HepG2 (cell line): ENCODE results near the gene ZNF813. TPM values are rescaled to one million over a fixed set of nuclear protein-coding genes. Genes with fewer than 3 reads are reported as not detected.
"Not testable (repeated sequence)": the region's sequence is repeated elsewhere in the genome, so short reads cannot be mapped to it uniquely, and the experiment has no call there.

Experiments used
- AHDC1 ChIP-seq: sonication (generic); formaldehyde crosslinking; IDR thresholded peaks from 2 replicates; pipeline ENCODE4 v1.5.1; 2020; ENCODE audit warnings: mild to moderate bottlenecking, missing genetic modification reagents, borderline replicate concordance
- ARID5B ChIP-seq: IDR thresholded peaks from 2 replicates; pipeline ENCODE4 v1.4.0; 2020; ENCODE audit warnings: mild to moderate bottlenecking, missing genetic modification reagents
- GATAD2A ChIP-seq: IDR thresholded peaks from 2 replicates; pipeline ENCODE4 v1.6.1; 2016
- HOXA3 ChIP-seq: sonication (generic); formaldehyde crosslinking; IDR thresholded peaks from 2 replicates; pipeline ENCODE4 v1.5.0; 2020; ENCODE audit warnings: missing genetic modification reagents
- LCORL ChIP-seq, 2 experiments: fragments of 450-650 bp in 1 of 2; sonication (generic) in 1 of 2; formaldehyde crosslinking in 1 of 2; IDR thresholded peaks; 2 replicates each; pipeline versions ENCODE4 v1.5.0 to v1.6.1; 2017 to 2020; ENCODE audit warnings: antibody characterized with exemption in 1 of 2, missing genetic modification reagents in 1 of 2
- PAXIP1 ChIP-seq: sonication (generic); formaldehyde crosslinking; conservative IDR thresholded peaks from 2 replicates; pipeline ENCODE4 v1.4.0; 2020; ENCODE audit warnings: mild to moderate bottlenecking, missing genetic modification reagents, moderate library complexity
- RXRB ChIP-seq: IDR thresholded peaks from 2 replicates; pipeline ENCODE4 v1.6.1; 2016; ENCODE audit warnings: borderline replicate concordance, missing genetic modification reagents, missing compliant biosample characterization
- YY1 ChIP-seq: IDR thresholded peaks from 2 replicates; pipeline ENCODE4 v1.6.1; 2011; ENCODE audit warnings: low read length, low read depth, moderate library complexity, mild to moderate bottlenecking; ENCODE audit not compliant: insufficient read depth, insufficient replicate concordance
- polyA plus RNA-seq, 8 experiments: library from polyadenylated mRNA; depleted of rRNA in 3 of 8; stranded (reverse) in 7 of 8; unstranded in 1 of 8; fragments of >200 nt; fragmentation: Illumina TruSeq in 4 of 8; extraction: Trizol in 4 of 8; gene quantifications; 2 replicates each; pipeline versions ENCODE4 v1.2.1 to v1.2.3, GENCODE V29; 2011 to 2016; ENCODE audit warnings: low read depth in 4 of 8, missing spikeins in 1 of 8, mixed read lengths in 1 of 8; ENCODE audit not compliant: insufficient read depth in 1 of 8
- total RNA-seq, 5 experiments: library from RNA; depleted of rRNA; stranded (reverse); fragments of >200 nt; fragmentation: Illumina TruSeq; extraction: Trizol; gene quantifications; 2 replicates each; pipeline ENCODE4 v1.2.3, GENCODE V29; 2016; ENCODE audit warnings: low read depth in 1 of 5

Gene ZNF813
- total and polyA plus RNA-seq, 2 of the 13 experiments (the other 11 are each of a cell fraction or from before 2014, with no cell fraction given): 2.1 to 8.9 TPM

GRCh38 chr19:53420520-53421315, 46.8 kb upstream of the ZNF813 start (continued):
- peak; percentile 60 for TF ChIP-seq PAXIP1 (CRISPR knock-in tag)
- TF ChIP-seq RXRB (CRISPR knock-in tag): peak; percentile 19; the same call in 1 of the 2 replicates
- TF ChIP-seq AHDC1 (CRISPR knock-in tag): peak; percentile 50; the same call in 1 of the 2 replicates
- TF ChIP-seq LCORL (IDR thresholded peaks at IDR 0.05): not testable (repeated sequence)
- TF ChIP-seq LCORL (CRISPR knock-in tag; IDR thresholded peaks at IDR 0.05): peak; percentile 68
- peak; percentile 15; the same call in 1 of the 2 replicates for TF ChIP-seq HOXA3 (CRISPR knock-in tag)
- peak; percentile 61; the same call in 1 of the 2 replicates for TF ChIP-seq ARID5B (CRISPR knock-in tag)
- peak; percentile 68 for TF ChIP-seq GATAD2A (CRISPR knock-in tag)
- TF ChIP-seq YY1: peak; percentile 16
